Measurements from ENCODE around the gene SV2B. TPM values are rescaled to one million over a fixed set of nuclear protein-coding genes. Genes with fewer than 3 reads are reported as not detected.

The SV2B gene
- total RNA-seq, 1 experiment from 2014 or later = not detected

DNA sequence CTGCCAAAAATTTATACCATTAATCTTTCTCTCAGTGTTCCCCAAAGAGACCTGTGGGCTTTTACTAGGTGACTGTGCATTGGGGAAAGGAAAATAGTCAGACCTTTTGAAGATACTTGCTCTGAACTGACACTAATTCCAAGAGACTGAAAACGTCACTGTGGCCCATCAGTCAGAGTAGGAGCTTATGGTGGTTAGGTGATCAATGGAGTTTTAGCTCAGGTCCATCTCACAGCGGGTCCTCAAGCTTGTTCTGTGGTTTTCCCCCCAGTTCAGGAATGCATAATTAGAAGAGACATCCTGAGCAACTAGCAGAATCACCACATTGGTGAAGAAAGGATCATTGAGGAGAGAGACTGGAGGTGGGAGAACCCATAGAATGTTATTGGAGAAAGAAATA lies 134.7 kb downstream of the SV2B start:
- Histone ChIP-seq H4K8ac (replicated peaks; ENCODE audit: insufficient read length, low read depth, low read length) (no peak overlapping the region), H3T11ph (ENCODE audit: low read length) (no peak overlapping the region)
- no peaks in the 10 kb centered on the region for H3K36me3 Mint-ChIP-seq (ENCODE audit: insufficient read depth in 1 of 3, low read depth in 3 of 3)

More for the DNA sequence above, 134.7 kb downstream of the SV2B start:
- Histone ChIP-seq H4K20me1 (ENCODE audit: control insufficient read depth, insufficient read depth, insufficient read length) (no peaks in the 10 kb centered on the region), H3K4me1 (ENCODE audit: insufficient read depth, low read length) (no peaks in the 10 kb centered on the region), H3K9me3 (ENCODE audit: control insufficient read depth, low read depth, low read length) (no peaks in the 10 kb centered on the region), H2AFZ (ENCODE audit: low read length) (no peak overlapping the region), H3K79me1 (ENCODE audit: insufficient read depth, low read depth, low read length, poor library complexity, severe bottlenecking) (no peaks in the 10 kb centered on the region), H2AK5ac (ENCODE audit: insufficient read length, low read length) (no peak overlapping the region), H3K4ac (ENCODE audit: low read depth, low read length) (no peak overlapping the region), H2BK12ac (ENCODE audit: insufficient read length, low read depth, low read length) (no peak overlapping the region), H3K79me2 (ENCODE audit: insufficient read depth, low read length) (no peaks in the 10 kb centered on the region), H3K27me3 (ENCODE audit: insufficient read depth, low read length) (no peaks in the 10 kb centered on the region), H4K91ac (ENCODE audit: insufficient read length, low read depth, low read length) (no peak overlapping the region), H2BK120ac (ENCODE audit: low read depth, low read length, poor library complexity, severe bottlenecking) (no peak overlapping the region), H2BK5ac (ENCODE audit: insufficient read length, low read length) (no peak overlapping the region), H3K23me2 (ENCODE audit: insufficient read length, low read depth, low read length, poor library complexity, severe bottlenecking) (no peaks in the 10 kb centered on the region), H4K5ac (ENCODE audit: insufficient read length, low read depth, low read length) (no peak overlapping the region), H3K14ac (ENCODE audit: insufficient read depth, low read length) (no peak overlapping the region), H3K27ac (ENCODE audit: insufficient read length, low read depth, low read length) (no peak overlapping the region), H3K23ac (ENCODE audit: insufficient read length, low read depth, low read length) (no peak overlapping the region), H2BK20ac (ENCODE audit: low read depth, low read length, poor library complexity, severe bottlenecking) (no peak overlapping the region), H2BK15ac (ENCODE audit: low read depth, low read length) (no peak overlapping the region), H3K4me2 (ENCODE audit: insufficient read depth, insufficient read length, low read length) (no peak overlapping the region), H3K18ac (ENCODE audit: insufficient read length, low read depth, low read length) (no peak overlapping the region), H3K56ac (ENCODE audit: insufficient read length, low read depth, low read length) (no peak overlapping the region), H3K9ac (ENCODE audit: extremely low read depth, insufficient read length, low read length) (no peak overlapping the region)
- DNase-seq = no peak
- no peak for TF ChIP-seq CTCF (conservative IDR thresholded peaks at IDR 0.05)
- Mint-ChIP-seq H3K4me1 (peaks cover 4 to 5% of the 10 kb centered on the region in 2 experiments; a peak in 2 of 4 replicates), H3K4me3 (no peak overlapping the region), H3K9me3 (no peaks in the 10 kb centered on the region), H3K27me3 (ENCODE audit: low read depth) (peaks cover 40% of the 10 kb centered on the region), H3K27ac (no peak overlapping the region)
- no CpG with 5 or more reads among the region's 2 CpGs for WGBS (ENCODE audit: extremely low coverage, insufficient read length, low lambda C conversion rate)

Measured in H9 (cell line).